DMS53 (cell line): Measurements from ENCODE around the gene LDHAL6B.
A peak's percentile ranks its signal among the peaks of the same experiment; 100 is the strongest.
"Not testable (repeated sequence)": the region's sequence is repeated elsewhere in the genome, so short reads cannot be mapped to it uniquely, and the experiment has no call there.

Experiments
- DNase-seq: peaks from one replicate; lab custom pipeline; 2025; lab: John Stamatoyannopoulos, UW

Gene LDHAL6B

DNA sequence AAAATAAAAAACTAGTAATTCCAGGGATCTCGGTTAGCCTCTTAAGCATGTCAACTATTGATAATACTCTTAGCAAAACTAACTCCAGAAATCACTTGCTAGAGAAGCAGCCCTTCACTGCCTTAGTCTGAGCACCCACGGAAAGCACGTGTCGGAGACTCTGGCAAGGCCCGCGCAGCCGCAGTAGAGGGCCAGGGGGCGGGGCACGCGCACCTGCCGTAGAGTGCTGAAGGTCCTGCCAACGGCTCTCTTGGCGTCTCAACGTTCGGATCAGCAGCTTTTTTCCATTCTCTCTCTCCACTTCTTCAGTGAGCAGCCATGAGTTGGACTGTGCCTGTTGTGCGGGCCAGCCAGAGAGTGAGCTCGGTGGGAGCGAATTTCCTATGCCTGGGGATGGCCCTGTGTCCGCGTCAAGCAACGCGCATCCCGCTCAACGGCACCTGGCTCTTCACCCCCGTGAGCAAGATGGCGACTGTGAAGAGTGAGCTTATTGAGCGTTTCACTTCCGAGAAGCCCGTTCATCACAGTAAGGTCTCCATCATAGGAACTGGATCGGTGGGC, at the start of gene LDHAL6B:
Gene LDHAL6B, plus strand, starts transcription at position 221 of the 561 bp plus-strand sequence. Its CDS starts 98 bp downstream, at position 319.
- no peak for DNase-seq

DNA sequence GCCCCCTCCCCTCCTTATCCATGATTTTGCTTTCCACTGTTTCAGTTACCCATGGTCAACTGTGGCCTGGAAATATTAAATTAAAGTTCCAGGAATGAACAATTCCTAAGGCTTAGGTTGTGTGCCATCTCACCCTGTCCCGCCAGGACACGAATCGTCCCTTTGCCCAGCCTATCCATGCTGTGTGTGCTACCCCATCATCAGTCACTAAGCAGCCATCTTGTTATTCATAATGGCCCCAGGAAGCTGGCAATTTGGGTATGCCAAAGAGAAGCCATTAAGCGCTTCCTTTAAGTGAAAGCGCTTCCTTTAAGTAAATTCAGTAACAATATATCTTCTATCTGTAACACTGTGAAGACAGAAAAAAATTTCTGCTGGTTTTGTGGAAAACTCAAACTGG, 49.2 kb upstream of the LDHAL6B start:
- DNase-seq: no peak

DNA sequence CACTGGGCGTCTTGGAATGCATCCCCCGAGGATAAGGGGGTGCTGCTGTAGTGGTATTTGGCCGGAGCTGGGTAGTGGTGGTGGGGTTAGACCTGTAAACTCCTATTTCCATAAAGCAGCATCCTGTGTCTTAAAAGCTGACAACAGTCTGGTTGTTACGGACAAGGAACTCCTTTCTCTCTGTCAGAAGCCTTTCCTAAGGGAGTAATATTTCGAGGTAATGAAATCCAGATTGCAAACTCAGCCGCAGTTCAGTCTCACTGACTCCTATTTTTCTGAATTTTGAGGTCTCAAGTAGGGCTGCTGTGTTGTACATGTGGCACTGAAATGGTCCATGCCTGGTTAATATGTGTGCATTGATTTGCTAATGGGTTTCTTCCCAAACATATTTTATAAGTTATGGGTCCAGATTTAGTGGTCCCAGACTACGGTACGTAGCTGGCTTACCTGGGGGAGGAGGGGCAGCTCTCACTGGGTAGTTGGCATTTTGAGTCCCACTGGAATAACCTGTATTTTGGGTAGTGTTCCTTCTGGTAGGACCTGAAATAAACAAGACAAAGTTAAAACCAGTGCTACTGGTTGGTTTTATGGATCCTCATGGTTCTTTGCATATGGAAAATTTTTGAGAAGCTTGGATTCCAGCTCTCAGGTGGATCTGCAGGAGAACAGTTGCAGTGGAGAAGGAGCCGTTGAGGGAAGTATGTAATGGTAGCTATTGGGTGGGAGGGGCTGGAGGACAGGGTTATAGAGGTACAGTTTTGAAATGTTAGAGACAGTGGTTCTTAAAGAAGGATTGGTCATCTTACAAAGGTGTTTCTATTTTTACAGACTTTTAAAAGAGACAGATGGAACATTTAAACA, 48.6 kb upstream of the LDHAL6B start:
- no peak for DNase-seq

DNA sequence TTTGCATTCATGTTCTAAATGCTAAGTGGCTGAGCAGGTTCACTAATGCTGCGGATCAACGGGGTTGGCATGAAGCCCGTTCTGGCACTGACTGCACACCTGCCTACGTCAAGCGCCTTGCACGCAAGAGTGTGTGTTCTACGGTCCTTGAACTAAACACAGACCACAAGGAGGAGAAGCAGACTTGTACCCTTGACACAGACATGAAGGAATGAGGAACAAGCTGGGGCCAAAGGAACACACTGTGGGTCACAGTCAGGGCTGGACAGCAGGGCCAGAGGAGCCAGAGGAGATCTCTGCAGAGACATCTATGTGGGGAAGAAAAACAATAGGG, 48.0 kb upstream of the LDHAL6B start:
- DNase-seq: peak; percentile 91

DNA sequence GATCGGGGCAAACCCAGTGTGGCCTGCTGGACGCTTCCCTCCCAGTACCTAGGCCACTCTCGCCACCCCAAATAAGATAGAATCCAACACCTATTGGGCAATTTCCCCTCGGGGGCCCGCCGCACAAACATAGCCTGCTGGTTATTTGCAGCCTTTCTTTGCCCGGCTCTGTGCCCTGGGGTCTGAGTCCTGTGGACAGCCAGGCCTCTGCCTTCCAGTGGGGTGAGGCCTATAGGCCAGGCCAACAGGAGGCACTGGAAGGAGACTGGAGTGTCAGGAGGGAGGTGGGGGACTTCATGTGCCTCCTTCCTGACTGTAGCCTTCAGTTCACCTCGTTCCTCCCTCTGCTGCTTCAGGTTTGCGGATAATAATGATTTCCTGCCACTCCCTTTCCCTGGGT, 47.4 kb upstream of the LDHAL6B start:
- DNase-seq: no peak

DNA sequence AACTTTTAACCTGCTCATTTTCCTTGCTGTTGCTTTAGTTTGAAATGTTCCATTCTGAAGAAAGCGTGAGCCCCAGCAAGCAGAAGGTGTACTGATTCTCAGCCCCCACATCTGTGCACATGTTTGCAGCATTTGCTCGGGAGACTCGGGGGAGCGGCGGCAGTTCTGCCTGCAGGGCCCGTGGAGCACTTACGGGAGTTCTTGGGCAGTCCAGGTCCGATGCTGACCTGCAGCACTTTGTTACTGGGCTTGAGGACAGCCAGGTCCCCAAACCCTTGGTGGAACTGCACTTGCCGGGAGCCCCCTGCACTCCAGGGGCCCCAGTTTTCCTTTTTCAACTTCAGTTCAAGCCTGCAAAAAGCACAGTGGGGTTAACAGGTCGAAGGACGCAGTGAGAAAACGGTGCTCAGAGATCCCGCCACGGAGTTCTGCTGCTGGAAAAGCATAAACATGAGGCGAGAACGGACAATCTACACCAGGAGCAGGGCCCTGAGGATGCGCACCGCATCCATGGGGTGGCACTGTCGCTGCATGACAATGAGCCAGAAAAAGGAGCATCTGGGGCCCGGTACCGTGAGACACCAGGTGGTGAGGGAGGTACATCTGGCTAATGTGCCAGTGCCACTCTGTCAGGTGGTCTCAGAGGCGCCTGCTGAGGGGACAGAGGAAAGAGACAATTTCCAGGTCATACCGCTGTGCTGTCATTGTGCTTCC, 45.6 kb upstream of the LDHAL6B start:
- peak; percentile 92 for DNase-seq

DNA sequence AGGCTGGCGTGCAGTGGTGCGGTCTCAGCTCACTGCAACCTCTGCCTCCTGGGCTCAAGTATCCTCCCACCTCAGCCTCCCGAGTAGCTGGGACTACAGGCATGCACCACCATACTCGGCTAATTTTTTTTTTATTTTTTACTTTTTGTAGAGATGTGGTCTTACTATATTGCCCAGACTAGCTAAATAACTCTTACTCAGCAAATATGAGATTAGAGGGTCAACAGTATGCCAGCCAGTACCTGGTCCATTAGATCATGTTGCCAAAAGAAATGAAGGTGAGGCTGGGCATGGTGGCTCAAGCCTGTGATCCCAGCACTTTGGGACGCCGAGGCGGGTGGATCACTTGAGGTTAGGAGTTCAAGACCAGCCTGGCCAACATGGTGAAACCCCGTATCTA, 44.6 kb upstream of the LDHAL6B start:
- not testable (repeated sequence) for DNase-seq

DNA sequence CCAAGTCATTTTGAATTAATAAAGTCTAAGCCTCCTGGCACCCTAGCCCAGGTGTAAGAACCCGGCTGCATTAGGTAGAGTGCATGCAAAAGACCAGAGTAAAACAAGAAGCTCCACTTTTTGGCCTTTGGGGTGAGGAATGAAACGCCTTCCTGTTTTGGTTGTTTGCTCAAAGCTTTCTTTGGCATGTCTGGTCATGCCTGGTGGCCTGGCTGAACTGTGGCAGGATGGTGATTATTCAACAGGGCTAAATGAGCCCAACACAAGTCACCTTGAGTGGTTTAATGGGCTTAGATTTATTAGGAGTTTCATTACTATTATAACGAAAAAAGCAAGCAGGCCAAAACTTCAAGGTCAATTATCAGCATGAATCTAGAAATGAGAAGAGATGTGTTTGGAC, 40.9 kb upstream of the LDHAL6B start:
- DNase-seq: peak; percentile 71

DNA sequence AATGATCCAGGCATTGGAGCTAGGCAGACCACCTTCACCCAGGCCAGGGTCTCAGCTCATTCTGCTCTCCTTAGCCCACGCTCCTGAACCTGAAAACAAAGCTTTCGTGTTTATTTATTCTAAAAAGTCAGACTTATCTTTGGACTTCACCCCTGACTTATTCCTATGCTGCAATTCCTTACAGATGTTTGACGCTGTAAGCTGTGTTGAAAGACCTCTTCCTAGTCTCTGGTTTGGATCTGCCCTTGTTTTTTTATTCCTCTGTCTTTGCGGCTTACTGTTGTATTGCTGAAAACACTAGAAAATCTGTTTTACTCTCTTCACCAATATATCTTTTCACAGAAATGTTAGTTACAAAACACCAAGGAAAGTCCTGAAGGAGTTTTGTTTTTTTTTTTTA, 40.5 kb upstream of the LDHAL6B start:
- peak; percentile 23 for DNase-seq

DNA sequence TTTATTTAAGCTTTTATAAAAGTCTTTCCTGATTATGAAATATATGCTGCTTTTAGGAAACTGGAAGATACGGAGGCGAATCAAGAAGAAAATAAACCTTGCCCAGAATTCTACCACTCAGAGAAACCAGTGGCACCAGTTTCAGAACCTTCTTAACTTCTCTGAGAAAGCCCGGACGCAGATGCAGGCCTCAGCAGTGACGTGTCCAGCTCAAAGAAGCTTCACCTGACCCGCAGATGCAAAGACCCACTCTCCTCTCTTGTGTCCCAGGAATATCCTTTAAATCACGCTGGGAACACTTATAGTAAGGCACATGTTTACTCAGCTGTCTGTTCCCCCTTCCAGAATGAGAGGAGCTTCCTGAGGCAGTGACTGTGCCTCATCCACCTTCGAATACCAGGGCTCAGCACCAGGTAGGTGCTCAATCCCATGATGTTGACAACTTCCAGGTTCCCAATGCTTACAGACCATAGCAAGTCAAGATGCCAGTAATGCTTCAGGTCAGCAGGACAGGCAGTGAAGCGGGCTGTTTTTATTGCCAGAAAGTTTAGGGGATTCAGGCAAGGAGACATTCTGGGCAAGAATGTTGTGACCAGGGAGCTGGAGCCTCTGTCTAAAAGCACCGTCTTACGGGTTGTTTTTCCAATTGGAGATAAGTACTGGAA, 39.9 kb upstream of the LDHAL6B start:
- peak; percentile 91 for DNase-seq

DNA sequence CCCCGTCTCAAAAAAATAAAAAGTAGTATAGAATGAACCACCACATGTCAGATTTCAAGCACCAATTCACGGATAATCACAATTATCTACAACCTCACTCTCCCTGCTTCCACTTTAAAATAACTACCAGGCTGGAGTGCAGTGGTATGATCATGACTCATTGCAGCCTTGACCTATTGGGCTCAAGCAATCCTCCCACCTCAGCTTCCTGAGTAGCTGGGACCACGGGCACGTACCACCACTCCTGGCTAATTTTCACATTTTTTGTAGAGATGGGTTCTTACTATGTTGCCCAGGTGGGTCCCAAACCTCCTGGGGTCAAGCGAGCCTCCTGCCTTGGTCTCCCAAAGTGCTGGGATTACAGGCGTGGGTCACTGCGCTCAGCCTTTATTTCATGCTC, 38.1 kb upstream of the LDHAL6B start:
- DNase-seq: peak; percentile 23

DNA sequence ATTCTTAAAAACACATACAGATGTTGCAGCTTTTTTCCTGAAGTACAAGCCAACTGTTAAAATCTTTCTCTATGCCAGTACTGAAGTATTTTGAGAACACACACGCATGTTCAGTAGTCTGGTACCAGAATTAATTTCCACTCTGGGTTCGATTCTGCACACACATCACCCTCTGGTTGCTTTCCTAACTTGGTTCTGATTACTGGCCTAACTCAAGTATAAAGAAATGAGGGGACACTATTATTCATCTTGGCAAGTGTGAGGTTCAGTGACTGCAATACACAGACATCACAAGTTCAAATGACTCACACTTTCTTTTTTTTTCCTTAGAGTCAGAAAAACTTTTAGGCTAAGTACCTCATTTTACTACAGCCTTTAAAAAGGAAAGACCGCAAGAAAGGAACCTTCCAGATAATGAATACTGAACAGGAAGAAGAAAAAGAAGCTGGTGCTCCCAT, 37.4 kb upstream of the LDHAL6B start:
- peak; percentile 18 for DNase-seq

DNA sequence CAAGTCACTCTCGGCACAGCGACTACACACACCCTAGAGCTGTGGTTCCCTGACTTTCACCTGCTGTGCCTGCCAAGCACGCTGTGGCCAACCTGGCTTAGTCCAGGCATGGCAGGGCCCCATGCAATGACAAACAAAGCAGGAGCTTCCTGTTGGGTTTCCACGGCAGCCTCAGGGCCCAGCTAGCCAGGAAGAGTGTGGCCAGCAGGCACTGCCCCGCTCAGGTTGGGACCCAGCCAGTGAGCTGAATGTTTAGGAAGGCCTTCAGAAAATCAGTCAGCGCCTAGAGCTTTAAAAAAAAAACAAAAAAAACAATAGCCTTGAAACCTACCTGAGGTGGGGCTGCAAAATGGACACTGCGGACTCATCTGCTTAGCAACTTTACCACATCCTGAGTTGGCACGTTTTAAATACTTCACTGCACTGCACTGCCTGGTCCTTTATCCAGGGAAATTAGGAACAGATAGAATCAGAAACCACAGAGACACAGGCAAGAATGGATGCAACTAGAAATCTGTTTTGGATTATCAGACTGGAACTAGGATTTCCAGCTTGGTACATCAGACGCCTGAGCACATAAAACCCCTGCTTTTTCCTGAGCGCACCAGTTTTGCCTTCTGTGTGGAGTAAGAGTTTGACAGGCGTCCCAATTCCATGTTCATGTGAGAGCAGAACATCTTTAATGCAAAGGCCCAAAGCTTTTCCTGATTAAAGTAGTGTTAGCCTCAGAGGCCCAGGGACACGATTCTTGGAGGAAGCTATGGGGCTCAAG, 36.2 kb upstream of the LDHAL6B start:
- DNase-seq: peak; percentile 93

DNA sequence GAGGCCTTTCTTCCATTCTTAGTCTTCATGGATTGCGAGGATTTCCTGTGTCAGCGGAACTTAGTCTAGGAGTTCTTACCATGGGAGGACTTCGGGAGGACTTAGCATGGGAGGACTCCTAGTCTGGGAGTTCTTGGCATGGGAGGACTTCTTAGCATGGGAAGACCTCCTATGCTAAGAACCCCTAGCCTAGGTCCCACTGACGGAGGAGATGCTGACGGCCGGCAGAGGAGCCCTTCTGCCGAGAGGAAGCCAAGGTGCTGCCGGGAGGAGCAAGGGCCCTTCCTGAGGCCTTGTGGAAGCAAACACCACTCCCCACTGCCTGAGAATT, 35.6 kb upstream of the LDHAL6B start:
- no peak for DNase-seq

DNA sequence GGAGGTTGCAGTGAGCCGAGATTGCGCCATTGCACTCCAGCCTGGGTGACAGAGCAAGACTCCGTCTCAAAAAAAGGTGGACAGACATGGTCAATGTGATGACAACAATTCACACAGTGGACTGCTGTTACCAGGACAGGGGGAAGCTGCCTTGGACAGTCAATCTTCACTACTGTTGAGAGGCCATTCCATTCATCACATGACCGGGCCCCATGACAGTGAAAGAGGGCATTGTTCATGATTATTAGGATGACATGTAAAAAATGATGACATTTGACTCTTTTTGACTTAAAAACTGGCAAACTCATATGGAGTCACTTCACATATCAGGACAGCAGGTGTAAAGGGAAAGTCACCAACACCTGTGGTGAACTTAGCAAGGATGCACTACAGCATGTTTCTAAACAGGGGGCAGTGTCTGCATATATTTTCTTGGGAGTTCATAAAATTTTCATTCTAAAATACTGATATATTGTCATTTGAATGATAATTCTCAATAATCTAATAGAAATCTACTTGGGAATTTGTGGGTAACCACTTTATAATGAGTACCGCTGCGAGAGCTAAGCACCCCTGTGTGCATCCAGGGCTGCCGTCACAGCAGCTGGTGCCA, 34.2 kb upstream of the LDHAL6B start:
- DNase-seq: no peak

DNA sequence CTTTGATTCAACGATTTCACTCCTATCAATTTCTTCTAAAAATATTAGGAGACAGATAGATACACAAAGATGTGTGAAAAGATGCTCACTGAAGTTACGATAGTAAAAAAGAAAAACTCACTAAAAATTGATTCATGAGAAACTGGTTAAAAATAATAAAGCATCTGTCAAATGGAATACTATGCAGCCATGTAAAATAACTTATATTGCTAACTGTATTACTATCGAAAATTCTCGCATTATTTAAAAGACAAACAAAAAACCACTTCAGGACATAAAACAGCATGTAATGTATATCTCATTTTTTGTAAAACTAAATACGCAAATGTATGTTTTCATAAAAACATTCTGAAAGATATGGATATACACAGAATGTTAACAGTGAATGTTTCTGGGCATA, 33.4 kb upstream of the LDHAL6B start:
- no peak for DNase-seq

DNA sequence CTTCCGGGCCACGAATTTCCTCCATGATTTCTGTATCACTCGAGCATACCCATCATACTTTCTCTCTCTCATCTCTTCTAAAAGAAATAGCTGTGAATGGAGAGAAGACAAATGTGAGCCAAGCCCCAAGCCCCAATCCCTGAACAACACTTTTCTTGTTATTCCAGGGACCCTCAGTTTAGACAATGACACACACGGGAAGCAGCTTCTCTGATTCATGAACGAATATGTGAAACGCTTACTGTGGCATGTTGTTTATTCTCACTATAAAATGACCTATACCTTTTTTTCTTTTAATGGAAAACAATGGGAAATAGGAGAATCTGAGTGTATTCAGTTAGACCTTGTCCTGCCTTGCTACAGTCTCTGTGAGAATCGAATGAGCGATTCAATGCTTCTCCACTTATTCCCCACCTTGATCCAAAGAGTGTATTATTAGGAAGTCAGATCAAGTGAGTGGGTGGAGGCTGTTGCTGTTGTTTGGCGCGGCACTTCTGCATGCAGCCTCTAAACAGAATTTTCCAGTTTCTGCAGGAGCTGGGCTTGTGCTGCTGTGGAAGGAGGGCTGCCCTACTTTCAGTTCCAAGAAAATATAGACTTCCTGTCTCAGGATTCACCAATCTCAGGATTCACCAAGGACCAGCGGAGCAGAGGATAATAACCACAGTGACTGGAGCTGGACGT, 32.4 kb upstream of the LDHAL6B start:
- no peak for DNase-seq

DNA sequence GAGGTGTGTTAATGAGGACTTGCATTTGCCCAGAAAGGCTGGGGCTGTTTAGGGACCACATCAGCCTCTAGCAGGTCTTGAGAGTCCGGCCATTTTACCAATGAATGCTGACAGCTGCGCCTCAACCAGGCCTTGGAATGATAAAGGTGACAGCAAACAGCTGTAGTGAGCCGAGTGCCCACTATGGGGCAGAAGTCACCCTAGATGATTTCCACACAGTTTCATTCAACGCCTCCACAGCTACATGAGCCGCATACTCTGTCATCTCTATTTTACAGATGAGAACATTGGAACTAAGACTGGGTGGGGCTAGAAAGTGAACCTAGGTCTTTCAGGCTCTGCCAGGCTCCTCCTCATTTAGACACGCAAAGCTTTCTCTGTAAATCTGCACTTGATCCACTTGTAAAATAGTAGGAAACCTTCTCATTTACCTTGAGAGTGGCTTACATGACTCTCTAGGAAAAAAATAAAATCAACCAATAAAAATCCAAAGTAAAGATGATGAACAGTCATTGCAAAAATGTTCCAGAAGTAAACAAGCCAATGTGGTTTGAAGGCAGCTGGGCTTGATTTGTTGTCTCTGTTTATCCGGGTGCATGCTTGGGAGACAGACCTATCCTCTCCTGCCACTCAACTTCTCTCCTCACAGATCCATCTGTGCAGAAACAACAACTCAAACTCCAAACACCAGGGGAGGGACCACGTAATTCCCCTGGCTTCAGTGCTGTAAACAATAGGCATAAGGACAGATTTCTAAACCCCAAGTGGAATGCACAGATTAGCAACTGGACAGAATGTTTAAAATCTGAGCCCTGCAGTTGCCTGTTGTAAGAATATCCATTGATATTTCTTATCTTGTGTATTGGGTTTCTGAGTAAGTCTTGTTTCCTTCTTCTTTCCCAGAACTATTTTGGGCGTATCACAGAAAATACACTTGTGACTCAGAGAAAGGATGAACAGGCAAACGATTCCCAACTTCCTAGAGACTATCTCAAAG, 31.5 kb upstream of the LDHAL6B start:
- peak; percentile 90 for DNase-seq

DNA sequence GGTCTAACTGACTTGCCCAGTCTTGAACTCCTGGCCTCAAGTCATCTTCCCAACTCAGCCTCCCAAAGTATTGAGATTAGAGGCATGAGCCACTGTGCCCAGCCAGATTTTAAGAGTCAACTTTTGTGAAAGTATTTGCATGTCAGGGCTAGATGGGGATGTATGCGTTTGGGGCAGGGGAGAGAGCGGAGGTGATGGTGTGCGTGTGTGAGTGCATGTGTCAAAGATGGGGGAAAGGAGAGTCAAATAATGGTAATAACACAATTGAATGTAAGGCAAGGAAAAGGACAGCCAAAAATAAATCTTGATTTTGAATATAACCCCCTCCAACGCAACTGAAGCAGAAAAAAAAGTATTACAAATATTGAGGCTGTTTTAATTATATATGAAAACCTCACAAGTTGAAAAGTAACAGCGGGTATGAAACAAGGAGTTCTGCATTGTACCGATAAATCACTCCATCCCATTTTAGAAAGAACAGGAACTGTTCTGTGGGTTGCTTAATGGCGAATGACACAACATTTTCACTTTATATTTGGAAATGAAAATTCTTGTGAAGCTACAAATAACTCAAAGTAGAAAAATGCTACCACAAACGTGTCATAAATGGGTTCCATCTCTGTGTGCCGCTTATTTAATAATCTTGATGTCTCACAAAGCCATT, 29.9 kb upstream of the LDHAL6B start:
- DNase-seq: no peak
